Uterus (tissue), 2 donors: Measurements from ENCODE around the gene PYGM.

ENCODE experiments used
- CTCF ChIP-seq, 4 experiments: fragments of 200-600 bp in 2 of 4; fragments of 450-650 bp in 2 of 4; sonication (generic) in 2 of 4; IDR thresholded peaks; one replicate each; pipeline ENCODE4 v1.5.1; 2016 to 2019; ENCODE audit warnings: antibody characterized with exemption in 4 of 4, mild to moderate bottlenecking in 2 of 4, moderate library complexity in 1 of 4
- POLR2A ChIP-seq, 2 donors: fragments of 450-650 bp; IDR thresholded peaks; one replicate each; pipeline ENCODE4 v1.6.1; 2016; ENCODE audit warnings: antibody characterized with exemption in 2 of 2, mild to moderate bottlenecking in 1 of 2, moderate library complexity in 1 of 2

GRCh38 chr11:64796757-64797541 lies 37.2 kb upstream of the PYGM start:
- TF ChIP-seq CTCF (IDR thresholded peaks at IDR 0.05): no peak
- TF ChIP-seq POLR2A (IDR thresholded peaks at IDR 0.05): no peak
